B cell (primary cell): ENCODE measurements around the gene BRINP2. TPM values are rescaled to one million over a fixed set of nuclear protein-coding genes. Genes with fewer than 3 reads are reported as not detected.

Experiments
- ATAC-seq: fragments of 200-7000 bp; cut with Tn5 transposase; one replicate; pipeline ENCODE4 v1.10.0; 2021; ENCODE audit warnings: low read depth, mild to moderate bottlenecking, moderate number of reproducible peaks, moderate library complexity
- CTCF ChIA-PET: fragments of 350-600 bp; sonication (Branson Sonifier 250); formaldehyde crosslinking; loops from one replicate; lab custom pipeline; 2021; ENCODE audit warnings: antibody characterized with exemption, inconsistent platforms; lab: Charles Lee
- POLR2A ChIA-PET: fragments of 350-600 bp; sonication (Branson Sonifier 250); formaldehyde crosslinking; loops from one replicate; lab custom pipeline; 2021; ENCODE audit warnings: antibody characterized with exemption; lab: Charles Lee
- DNase-seq: peaks from one replicate; pipeline ENCODE4 v3.0.0; 2013
- H2AFZ ChIP-seq: 2 replicates; pipeline ENCODE4 v1.6.1; 2012; ENCODE audit warnings: mild to moderate bottlenecking, low read depth, low read length; ENCODE audit not compliant: insufficient read depth, poor library complexity, severe bottlenecking
- H3K27ac ChIP-seq, 2 donors: 1 replicate in 1 of 2; 2 replicates in 1 of 2; pipeline ENCODE4 v1.5.1; 2012 to 2013; ENCODE audit warnings: low read length in 2 of 2, mild to moderate bottlenecking in 2 of 2, moderate library complexity in 1 of 2
- H3K27me3 ChIP-seq, 4 experiments: fragments of 200-600 bp in 1 of 4; sonication (generic) in 1 of 4; replicated peaks in 1 of 4; 1 replicate in 2 of 4; 2 replicates in 2 of 4; pipeline versions ENCODE4 v1.6.1 to v1.7.0; 2013 to 2016; ENCODE audit warnings: low read length in 3 of 4, mild to moderate bottlenecking in 2 of 4, mixed read lengths in 1 of 4, moderate library complexity in 1 of 4; ENCODE audit not compliant: insufficient read depth in 4 of 4, control insufficient read depth in 3 of 4; ENCODE audit errors: control extremely low read depth in 1 of 4
- H3K36me3 ChIP-seq, 2 experiments: replicated peaks in 1 of 2; 1 replicate in 1 of 2; 2 replicates in 1 of 2; pipeline versions ENCODE4 v1.6.1 to v1.7.1; 2013; ENCODE audit warnings: low read length in 1 of 2; ENCODE audit not compliant: insufficient read depth in 2 of 2, control insufficient read depth in 1 of 2; ENCODE audit errors: control extremely low read depth in 1 of 2, extremely low read depth in 1 of 2
- H3K4me1 ChIP-seq, 2 donors: fragments of 200-600 bp in 1 of 2; sonication (generic) in 1 of 2; 1 replicate in 1 of 2; 2 replicates in 1 of 2; pipeline versions ENCODE4 v1.5.1 to v1.6.1; 2013 to 2017; ENCODE audit warnings: low read length in 2 of 2; ENCODE audit not compliant: control insufficient read depth in 2 of 2, insufficient read depth in 2 of 2
- H3K4me2 ChIP-seq: replicated peaks from 2 replicates; pipeline ENCODE3; 2012; ENCODE audit warnings: mild to moderate bottlenecking, low read depth, low read length; ENCODE audit not compliant: poor library complexity, severe bottlenecking
- H3K4me3 ChIP-seq, 5 experiments: fragments of 200-600 bp in 1 of 5; sonication (generic) in 1 of 5; 1 replicate in 3 of 5; 2 replicates in 2 of 5; pipeline versions ENCODE4 v1.5.1 to v1.7.0; 2011 to 2016; ENCODE audit warnings: low read length in 4 of 5, mild to moderate bottlenecking in 4 of 5, low read depth in 2 of 5, control low read depth in 1 of 5, moderate library complexity in 1 of 5; ENCODE audit not compliant: insufficient read depth in 1 of 5; ENCODE audit errors: control extremely low read depth in 1 of 5, extremely low read depth in 1 of 5
- H3K79me2 ChIP-seq: fragments of 200-600 bp; sonication (generic); one replicate; pipeline ENCODE4 v1.6.0; 2016; ENCODE audit warnings: low read length; ENCODE audit not compliant: control insufficient read depth, insufficient read depth
- H3K9ac ChIP-seq: fragments of 200-600 bp; sonication (generic); 2 replicates; pipeline ENCODE4 v1.6.1; 2017; ENCODE audit warnings: mild to moderate bottlenecking, low read length, moderate library complexity
- H3K9me3 ChIP-seq, 3 donors: one replicate each; pipeline versions ENCODE4 v1.6.1 to v1.7.1; 2013; ENCODE audit warnings: low read length in 2 of 3; ENCODE audit not compliant: control insufficient read depth in 2 of 3, insufficient read depth in 1 of 3; ENCODE audit errors: control extremely low read depth in 1 of 3
- H4K20me1 ChIP-seq: 2 replicates; pipeline ENCODE4 v1.6.0; 2012; ENCODE audit warnings: mild to moderate bottlenecking, low read length; ENCODE audit not compliant: insufficient read depth, control insufficient read depth, poor library complexity, severe bottlenecking
- H3K27ac Mint-ChIP-seq: one replicate; pipeline ENCODE4 v1.8.0; 2021; ENCODE audit warnings: mixed read lengths
- H3K27me3 Mint-ChIP-seq: one replicate; pipeline ENCODE4 v1.8.0; 2021; ENCODE audit warnings: mixed read lengths
- H3K4me1 Mint-ChIP-seq: one replicate; pipeline ENCODE4 v1.8.0; 2021; ENCODE audit warnings: mixed read lengths
- H3K4me3 Mint-ChIP-seq: one replicate; pipeline ENCODE4 v1.8.0; 2021; ENCODE audit warnings: mixed read lengths
- H3K9me3 Mint-ChIP-seq: one replicate; pipeline ENCODE4 v1.8.0; 2022; ENCODE audit warnings: mixed read lengths; ENCODE audit not compliant: insufficient read depth
- CTCF ChIP-seq: fragments of 200-600 bp; IDR thresholded peaks from one replicate; pipeline ENCODE4 v1.8.0; 2022; ENCODE audit warnings: antibody characterized with exemption, mild to moderate bottlenecking
- EZH2 ChIP-seq: IDR thresholded peaks from 2 replicates; pipeline ENCODE4 v1.6.1; 2012; ENCODE audit warnings: borderline replicate concordance, low read depth, mild to moderate bottlenecking, moderate library complexity, low read length; ENCODE audit not compliant: insufficient read depth, poor library complexity, severe bottlenecking
- WGBS: methylation state at CpG from one replicate; pipeline ENCODE4 v1.1.5; 2013; ENCODE audit warnings: missing lambda C conversion rate; ENCODE audit not compliant: insufficient coverage; 5-methylcytosine and 5-hydroxymethylcytosine counted together
- intact Hi-C: fragments of 100-400 bp; cut with micrococcal nuclease; formaldehyde crosslinking; loops from one replicate; pipeline ENCODE4 v1.10.0; 2022
- polyA plus RNA-seq: library from polyadenylated mRNA; depleted of rRNA; stranded (reverse); fragments of >200 nt; gene quantifications from 2 replicates; pipeline ENCODE4 v1.2.3, GENCODE V29; 2012
- total RNA-seq, 2 donors: library from RNA; stranded (reverse); fragments of 120-200 nt in 1 of 2; gene quantifications; 1 replicate in 1 of 2; 2 replicates in 1 of 2; pipeline versions ENCODE4 v1.2.3 to v1.2.4, GENCODE V29; 2013 to 2022

BRINP2 gene
- total and polyA plus RNA-seq, 2 donors (not counting 1 experiment from before 2014, with no cell fraction given), result not detected

GRCh38 chr1:177283380-177283779 is 112.6 kb downstream of the BRINP2 start:
- H3K36me3 ChIP-seq, result no peaks in the 10 kb centered on the region

GRCh38 chr1:177286396-177286795 is 115.6 kb downstream of the BRINP2 start:
- Mint-ChIP-seq H3K27ac (no peak overlapping the region), H3K27me3 (no peaks in the 10 kb centered on the region), H3K9me3 (peaks cover 1% of the 10 kb centered on the region), H3K4me1 (no peaks in the 10 kb centered on the region), H3K4me3 (no peak overlapping the region)
- ATAC-seq (no peak), DNase-seq (no peak)
- no CpG with 5 or more reads among the region's 3 CpGs for WGBS
- ChIA-PET CTCF (no interaction called here), POLR2A (no interaction called here)
- Histone ChIP-seq H3K4me2 (no peak overlapping the region), H3K79me2 (no peaks in the 10 kb centered on the region), H3K9me3 (peaks cover 0 to 2% (median 0%) of the 10 kb centered on the region in 3 donors), H3K27ac (no peak overlapping the region), H3K27me3 (no peaks in the 10 kb centered on the region), H3K4me1 (no peaks in the 10 kb centered on the region), H3K9ac (no peak overlapping the region), H3K4me3 (no peak overlapping the region), H3K36me3 (no peaks in the 10 kb centered on the region), H4K20me1 (no peaks in the 10 kb centered on the region), H2AFZ (no peak overlapping the region)
- TF ChIP-seq EZH2, result no peak
- TF ChIP-seq CTCF, result no peak
- intact Hi-C loops, result no loop called here

More at GRCh38 chr1:177283380-177283779, 112.6 kb downstream of the BRINP2 start:
- Mint-ChIP-seq H3K27me3 (no peaks in the 10 kb centered on the region), H3K27ac (no peak overlapping the region), H3K4me3 (no peak overlapping the region), H3K9me3 (peaks cover 1% of the 10 kb centered on the region), H3K4me1 (no peaks in the 10 kb centered on the region)
- ATAC-seq, result no peak
- H3K9ac ChIP-seq, result no peak overlapping the region
- H3K4me3 ChIP-seq, result no peak overlapping the region
- CTCF ChIA-PET, result no interaction called here
- WGBS, result 100% methylated on average over 2 of the region's 2 CpGs
- intact Hi-C loops, result no loop called here
- H3K4me2 ChIP-seq, result no peak overlapping the region
- H3K4me1 ChIP-seq, result no peaks in the 10 kb centered on the region
- H4K20me1 ChIP-seq, result no peaks in the 10 kb centered on the region
- POLR2A ChIA-PET, result no interaction called here
- H3K27ac ChIP-seq, result no peak overlapping the region
- TF ChIP-seq CTCF (no peak), EZH2 (no peak)
- H3K9me3 ChIP-seq, result peaks cover 0 to 10% (median 0%) of the 10 kb centered on the region in 3 donors
- H2AFZ ChIP-seq, result no peak overlapping the region
- DNase-seq, result no peak
- H3K27me3 ChIP-seq, result no peaks in the 10 kb centered on the region
- H3K79me2 ChIP-seq, result no peaks in the 10 kb centered on the region
